D721Med (cell line): ENCODE results near the gene RAB33A.
"Not testable (repeated sequence)": the region's sequence is repeated elsewhere in the genome, so short reads cannot be mapped to it uniquely, and the experiment has no call there.

Experiments used
- DNase-seq: peaks from one replicate; pipeline ENCODE4 v3.0.0; 2011; ENCODE audit warnings: low spot score; ENCODE audit not compliant: insufficient read length
- FAIRE-seq: peaks from 2 replicates; lab custom pipeline; 2011; peaks lifted over from hg19 to GRCh38; lab: Jason Lieb, UNC
- CTCF ChIP-seq: IDR thresholded peaks from 2 replicates; pipeline ENCODE4 v1.5.1; 2012; ENCODE audit warnings: mild to moderate bottlenecking, control low read depth; ENCODE audit not compliant: insufficient read depth; ENCODE audit errors: missing control alignments

The RAB33A gene

DNA sequence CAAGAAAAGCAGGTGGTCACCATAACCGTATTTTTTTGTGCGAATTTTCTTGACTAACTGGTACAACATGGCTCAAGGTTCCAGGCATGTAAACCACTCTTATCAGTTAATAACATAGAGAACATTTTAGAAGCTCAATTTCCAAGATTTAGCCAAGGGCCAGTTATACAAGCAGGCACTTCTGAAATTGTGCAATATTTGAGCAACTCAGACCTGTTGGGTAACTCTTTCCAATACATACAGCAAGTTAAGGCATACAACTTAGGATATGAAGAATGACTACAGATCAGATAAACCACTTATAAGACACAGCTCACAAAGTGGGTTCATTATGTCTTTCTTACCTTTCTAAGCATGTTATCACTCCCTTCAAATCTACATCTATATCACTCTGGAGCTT is 53.0 kb downstream of the RAB33A start:
- no peak for TF ChIP-seq CTCF
- DNase-seq: no peak
- FAIRE-seq: no peak

GRCh38 chrX:130228871-130229270 is 57.1 kb downstream of the RAB33A start:
- DNase-seq: no peak
- no peak for TF ChIP-seq CTCF
- FAIRE-seq: no peak

DNA sequence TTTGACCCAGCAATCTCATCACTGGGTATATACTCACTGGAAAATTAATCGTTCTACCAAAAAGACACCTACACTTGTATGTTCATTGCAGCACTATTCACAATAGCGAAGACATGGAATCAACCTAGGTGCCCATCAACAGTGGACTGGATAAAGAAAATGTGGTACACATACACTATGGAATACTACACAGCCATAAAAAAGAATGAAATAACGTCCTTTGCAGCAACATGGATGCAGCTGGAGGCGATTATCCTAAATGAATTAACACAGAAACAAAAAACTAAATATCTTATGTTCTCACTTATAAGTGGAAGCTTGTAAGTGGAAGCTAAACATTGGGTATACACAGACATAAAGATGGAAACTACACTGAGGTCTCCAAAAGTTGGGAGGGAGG is 59.4 kb downstream of the RAB33A start:
- not testable (repeated sequence) for DNase-seq, FAIRE-seq
